Ishikawa (cell line): Measurements from ENCODE around the gene TLE4.

Experiments
- CREB1 ChIP-seq: IDR thresholded peaks from 2 replicates; pipeline ENCODE4 v1.6.1; 2012; ENCODE audit warnings: low read depth
- EP300 ChIP-seq: IDR thresholded peaks from 2 replicates; pipeline ENCODE4 v1.6.1; 2012; ENCODE audit warnings: borderline replicate concordance
- NFIC ChIP-seq: IDR thresholded peaks from 2 replicates; pipeline ENCODE4 v1.6.1; 2012
- RAD21 ChIP-seq: IDR thresholded peaks from 2 replicates; pipeline ENCODE4 v1.6.1; 2012; ENCODE audit warnings: low read depth
- REST ChIP-seq: IDR thresholded peaks from 2 replicates; pipeline ENCODE4 v1.6.1; 2012; ENCODE audit warnings: low read depth, mild to moderate bottlenecking
- TCF12 ChIP-seq: IDR thresholded peaks from 2 replicates; pipeline ENCODE4 v1.6.1; 2012; ENCODE audit warnings: low read depth
- TEAD4 ChIP-seq: IDR thresholded peaks from 2 replicates; pipeline ENCODE4 v1.6.1; 2012
- YY1 ChIP-seq: IDR thresholded peaks from 2 replicates; pipeline ENCODE4 v1.6.1; 2012; ENCODE audit warnings: low read depth
- ZBTB7A ChIP-seq: IDR thresholded peaks from 2 replicates; pipeline ENCODE4 v1.6.1; 2012; ENCODE audit warnings: low read depth
- TF ChIP-seq, protein P1 (sequence below): IDR thresholded peaks from 2 replicates; pipeline ENCODE4 v1.6.1; 2012

DNA sequence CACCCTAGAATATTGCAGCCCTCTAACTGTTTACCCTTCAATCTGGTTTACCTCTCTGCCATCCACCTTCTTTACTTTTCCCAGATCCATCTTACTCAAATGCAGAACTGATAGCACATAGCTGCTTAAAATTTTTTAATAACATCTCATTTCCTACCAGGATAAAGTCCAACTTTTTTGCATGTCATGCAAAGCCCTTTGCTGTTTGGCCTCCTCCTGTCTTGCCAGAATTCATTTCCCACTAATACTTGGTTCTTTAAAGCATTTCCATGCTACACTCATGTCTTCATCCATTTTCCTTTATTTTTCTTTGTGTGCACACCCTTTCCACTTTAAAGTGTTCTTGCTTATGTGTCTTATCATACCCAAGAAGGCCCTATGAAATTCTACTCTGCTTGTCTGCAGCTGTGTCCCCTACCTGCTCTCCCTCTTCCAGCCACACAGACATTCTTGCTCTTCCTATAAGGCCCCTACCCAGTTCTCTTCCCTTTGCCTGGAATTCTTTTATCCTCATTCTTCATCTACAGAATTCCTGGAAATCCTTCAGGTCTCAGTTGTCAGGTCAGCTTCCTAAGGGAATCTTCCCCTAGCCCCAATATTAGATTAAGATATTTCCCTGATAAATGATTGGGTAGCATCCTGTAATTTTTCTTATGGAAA lies 50.3 kb downstream of the TLE4 start:
- TF ChIP-seq RAD21 (no peak), ZBTB7A (no peak), CREB1 (no peak), TEAD4 (no peak), NFIC (no peak), REST (no peak), EP300 (no peak), YY1 (no peak), TCF12 (no peak)
- TF ChIP-seq, protein P1, sequence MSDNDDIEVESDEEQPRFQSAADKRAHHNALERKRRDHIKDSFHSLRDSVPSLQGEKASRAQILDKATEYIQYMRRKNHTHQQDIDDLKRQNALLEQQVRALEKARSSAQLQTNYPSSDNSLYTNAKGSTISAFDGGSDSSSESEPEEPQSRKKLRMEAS = no peak
